Activated CD4-positive, CD25-positive, alpha-beta regulatory T cell treated with anti-CD3 and anti-CD28 coated beads, Interleukin-2, amount 50 U/mL, for 16 hours (primary cell): ENCODE data around the gene KRTAP19-4.
"Not testable (repeated sequence)": the region's sequence is repeated elsewhere in the genome, so short reads cannot be mapped to it uniquely, and the experiment has no call there.

ENCODE experiments used
- DNase-seq: peaks from one replicate; pipeline ENCODE4 v3.0.0-alpha.2; 2020; ENCODE audit warnings: low read depth, low spot score

KRTAP19-4 gene, protein sequence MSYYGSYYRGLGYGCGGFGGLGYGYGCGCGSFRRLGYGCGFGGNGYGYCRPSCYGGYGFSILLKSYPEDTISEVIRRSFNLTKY

DNA sequence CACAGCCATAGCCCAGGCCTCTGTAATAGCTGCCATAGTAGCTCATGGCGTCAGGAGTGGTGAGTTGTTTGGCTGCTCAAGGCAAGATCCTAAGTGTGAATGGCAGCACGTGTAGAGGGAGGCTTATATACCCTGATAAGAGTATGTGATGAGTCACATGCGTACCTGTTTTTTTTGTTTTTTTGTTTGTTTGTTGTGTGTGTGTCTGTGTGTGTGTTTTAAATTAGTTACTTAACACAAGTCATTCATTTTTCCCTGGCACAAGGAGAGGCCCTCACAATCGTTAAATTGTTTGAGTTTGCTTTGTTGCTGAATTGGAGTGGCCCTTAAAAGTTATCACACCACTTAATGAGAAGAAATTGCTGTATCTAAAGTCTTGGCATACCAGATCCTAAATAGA, at the start of gene KRTAP19-4:
KRTAP19-4 (minus strand) TSS at position 101 of the 400 bp plus-strand sequence; CDS start at position 46, 55 bp downstream.
- DNase-seq: no peak

DNA sequence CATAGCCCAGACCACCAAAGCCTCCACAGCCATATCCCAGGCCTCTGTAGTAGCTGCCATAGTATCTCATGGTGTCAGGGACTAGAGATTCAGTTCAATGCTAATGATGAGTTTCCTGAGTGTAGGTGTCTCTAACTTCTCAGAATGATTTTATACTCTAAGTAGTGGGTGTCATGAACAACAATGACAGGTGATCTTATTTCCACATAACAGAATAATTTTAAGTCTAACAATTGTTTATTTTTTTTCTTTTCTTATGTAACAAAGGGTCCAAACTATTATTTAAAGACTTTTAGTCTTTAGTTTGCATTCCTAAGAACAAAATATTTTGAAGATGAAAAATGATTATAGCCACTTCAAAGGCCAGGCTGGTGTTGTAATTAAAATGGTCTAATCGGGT, 44.8 kb upstream of the KRTAP19-4 start, which contains the start of gene KRTAP19-6:
KRTAP19-6 (minus strand) TSS at position 101 of the 400 bp plus-strand sequence; CDS start at position 70, 31 bp downstream.
- no peak for DNase-seq

DNA sequence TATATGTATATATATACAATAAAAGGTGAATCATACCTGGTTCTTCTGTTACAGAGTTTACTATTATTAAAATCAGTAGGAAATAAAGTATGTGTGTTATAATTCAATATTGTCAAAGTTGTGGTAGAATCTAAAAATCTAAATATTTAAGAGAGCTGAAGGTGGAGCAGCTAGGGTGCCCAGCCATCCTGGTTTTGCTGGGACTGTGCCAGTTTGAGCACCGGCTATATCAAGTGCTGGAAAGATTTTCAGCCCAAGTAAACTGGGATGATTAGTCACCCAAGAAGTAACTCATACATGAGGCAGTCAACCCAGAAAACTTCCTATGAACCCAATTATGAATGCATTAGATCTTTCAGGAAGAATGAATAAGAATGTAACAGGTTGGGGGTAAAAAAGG, 21.9 kb upstream of the KRTAP19-4 start:
- no peak for DNase-seq

DNA sequence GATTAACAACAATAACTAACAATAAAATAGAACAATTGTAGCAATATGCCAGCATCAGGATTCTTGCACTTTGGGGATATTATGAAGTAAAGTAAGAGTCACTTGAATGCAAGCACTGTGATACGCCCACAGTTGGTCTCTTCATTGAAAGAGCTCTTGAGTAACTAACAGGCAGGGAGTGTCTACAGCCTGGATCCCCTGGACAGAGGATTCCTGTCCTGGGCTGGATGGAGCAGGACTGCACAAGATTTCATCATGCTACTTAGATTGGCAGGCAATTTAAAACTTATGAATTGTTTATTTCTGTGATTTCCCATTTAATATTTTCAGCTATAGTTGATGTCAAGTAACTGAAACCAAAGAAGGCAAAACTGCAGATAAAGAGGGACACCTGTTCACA, 18.7 kb upstream of the KRTAP19-4 start:
- DNase-seq: no peak

DNA sequence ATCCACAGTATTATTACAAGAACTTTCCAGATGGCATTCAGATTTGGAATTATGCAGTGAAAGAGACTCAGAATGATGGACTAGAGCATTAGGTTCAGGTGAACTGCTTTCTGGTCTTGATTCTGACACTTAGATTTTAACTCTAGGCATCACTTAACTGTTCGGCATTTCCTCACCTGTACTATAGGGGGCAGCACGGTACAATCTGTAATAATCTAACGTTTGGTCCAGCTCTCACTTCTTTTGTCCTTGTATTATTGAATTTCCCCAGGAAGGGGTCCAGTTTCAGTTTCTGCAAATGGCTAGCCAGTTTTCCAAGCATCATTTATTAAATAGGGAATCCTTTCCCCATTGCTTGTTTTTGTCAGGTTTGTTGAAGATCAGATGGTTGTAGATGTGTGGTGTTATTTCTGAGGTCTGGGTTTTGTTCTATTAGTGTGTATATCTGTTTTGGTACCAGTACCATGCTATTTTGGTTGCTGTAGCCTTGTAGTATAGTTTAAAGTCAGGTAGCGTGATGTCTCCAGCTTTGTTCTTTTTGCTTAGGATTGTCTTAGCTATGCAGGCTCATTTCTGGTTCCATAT, 8.7 kb upstream of the KRTAP19-4 start:
- not testable (repeated sequence) for DNase-seq

DNA sequence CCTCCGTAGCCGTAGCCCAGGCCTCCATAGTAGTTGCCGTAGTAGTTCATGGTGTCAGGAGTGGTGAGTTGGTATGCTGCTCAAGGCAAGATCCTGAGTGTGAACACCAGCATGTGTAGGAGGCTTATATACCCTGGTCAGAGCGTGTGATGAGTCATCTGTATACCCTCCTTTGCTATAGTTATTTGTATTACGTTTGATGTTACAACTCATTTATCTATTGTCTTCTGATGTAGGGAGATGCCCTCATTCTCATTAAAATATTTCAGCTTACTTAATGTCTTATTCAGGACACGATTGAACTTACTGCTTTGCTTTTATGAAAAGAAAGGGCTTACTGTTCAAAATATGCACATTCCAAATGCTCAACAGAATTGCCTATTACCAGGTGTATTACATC, 5.1 kb upstream of the KRTAP19-4 start, which contains the start of gene KRTAP19-5:
KRTAP19-5 (minus strand) TSS at position 101 of the 400 bp plus-strand sequence; CDS start at position 50, 51 bp downstream.
- no peak for DNase-seq

DNA sequence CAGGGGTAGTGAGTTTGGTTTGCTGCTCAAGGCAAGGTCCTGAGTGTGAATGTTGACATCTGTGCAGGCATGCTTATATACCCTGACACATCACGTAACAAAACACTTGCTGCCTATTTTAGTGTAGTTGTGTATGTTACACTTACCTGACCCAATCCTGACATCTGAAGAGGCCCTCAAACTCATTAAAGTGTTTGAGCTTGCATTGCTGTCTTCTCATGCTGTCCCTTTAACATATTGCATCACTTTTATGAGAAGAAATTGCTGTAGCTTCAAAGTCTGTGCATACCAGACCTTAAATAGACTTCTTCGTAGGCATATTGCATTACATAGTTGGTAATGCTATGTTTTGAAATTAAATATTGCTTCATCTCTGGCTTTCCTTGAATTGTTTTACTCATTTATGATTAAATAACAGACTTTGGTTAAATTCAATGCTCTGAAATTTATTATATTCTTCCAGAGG, 5.0 kb downstream of the KRTAP19-4 start, which contains the start of gene KRTAP19-3:
KRTAP19-3 (minus strand) TSS at position 51 of the 466 bp plus-strand sequence. CDS start 56 bp downstream, outside the sequence.
- DNase-seq: no peak

DNA sequence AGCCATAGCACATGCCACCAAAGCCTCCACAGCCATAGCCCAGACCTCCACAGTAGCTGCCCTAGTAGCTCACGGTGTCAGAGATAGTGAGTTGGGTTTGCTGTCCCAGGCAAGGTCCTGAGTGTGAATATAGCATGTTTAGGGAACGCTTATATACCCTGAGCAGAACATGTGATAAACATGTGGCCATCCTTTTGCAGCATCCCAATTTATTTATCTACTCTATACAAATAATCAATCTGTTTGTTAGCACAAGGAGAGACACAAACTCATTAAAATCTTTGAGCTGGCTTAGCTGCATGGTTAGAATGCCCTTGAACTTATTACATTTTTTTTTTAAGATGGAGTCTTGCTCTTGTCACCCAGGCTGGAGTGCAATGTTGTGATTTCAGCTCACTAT, 9.6 kb downstream of the KRTAP19-4 start, which contains the start of gene KRTAP19-2:
KRTAP19-2 (minus strand) TSS at position 101 of the 400 bp plus-strand sequence; CDS start at position 13, 88 bp downstream.
- no peak for DNase-seq

DNA sequence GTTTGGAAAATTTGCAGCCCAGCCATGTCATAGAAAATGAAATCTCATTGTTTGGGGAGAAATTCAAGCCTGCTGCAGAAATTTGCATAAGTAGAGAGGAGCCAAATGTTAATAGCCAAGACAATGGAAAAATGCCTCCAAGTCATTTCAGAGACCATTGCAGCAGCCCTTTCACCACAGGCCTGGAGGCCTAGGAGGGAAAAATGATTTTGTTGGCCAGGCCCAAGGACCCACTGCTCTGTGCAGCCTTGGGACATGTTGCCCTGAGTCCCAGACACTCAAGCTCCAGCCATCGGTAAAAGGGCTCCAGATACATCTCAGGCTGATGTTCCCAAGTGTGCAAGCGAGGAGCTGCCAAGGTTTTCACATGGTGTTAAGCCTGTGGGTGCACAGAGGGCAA, 10.8 kb downstream of the KRTAP19-4 start:
- DNase-seq: no peak

DNA sequence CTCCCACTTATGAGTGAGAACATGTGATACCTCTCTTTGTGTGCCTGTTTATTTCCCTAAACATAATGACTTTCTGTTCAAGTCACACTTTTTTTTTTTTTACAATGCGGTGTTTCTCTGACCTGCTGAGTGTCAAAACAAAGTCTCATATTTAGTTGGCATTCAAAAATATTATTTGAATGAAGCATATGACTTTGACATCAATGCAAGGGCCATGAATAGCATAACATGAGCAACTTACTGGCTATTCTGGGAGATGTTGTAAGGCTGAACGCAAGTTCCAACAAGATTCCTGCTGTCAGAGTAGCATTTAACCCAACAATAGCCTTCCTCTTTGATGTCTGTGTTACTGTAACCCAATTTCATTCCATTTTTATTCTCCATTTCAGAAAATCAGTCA, 14.8 kb downstream of the KRTAP19-4 start:
- DNase-seq: no peak

DNA sequence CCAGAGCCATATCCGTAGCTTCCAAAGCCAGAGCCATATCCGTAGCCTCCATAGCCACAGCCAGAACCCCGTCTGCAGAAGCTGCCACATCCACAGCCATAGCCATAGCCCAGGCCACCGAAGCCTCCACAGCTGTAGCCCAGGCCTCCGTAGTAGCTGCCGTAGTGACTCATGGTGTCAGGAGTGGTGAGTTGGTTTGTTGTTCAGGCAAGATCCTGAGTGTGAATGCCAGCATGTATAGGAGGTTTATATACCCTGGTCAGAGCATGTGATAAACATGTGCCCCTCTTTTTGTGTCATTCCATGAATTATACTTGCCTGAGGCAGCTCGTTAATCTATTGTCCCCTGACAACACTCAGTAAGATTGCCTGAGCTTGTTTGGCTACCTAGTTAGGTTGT, 16.8 kb downstream of the KRTAP19-4 start, which contains the start of gene KRTAP19-1:
KRTAP19-1 (minus strand) TSS at position 223 of the 400 bp plus-strand sequence; CDS start at position 173, 50 bp downstream.
- DNase-seq: no peak

DNA sequence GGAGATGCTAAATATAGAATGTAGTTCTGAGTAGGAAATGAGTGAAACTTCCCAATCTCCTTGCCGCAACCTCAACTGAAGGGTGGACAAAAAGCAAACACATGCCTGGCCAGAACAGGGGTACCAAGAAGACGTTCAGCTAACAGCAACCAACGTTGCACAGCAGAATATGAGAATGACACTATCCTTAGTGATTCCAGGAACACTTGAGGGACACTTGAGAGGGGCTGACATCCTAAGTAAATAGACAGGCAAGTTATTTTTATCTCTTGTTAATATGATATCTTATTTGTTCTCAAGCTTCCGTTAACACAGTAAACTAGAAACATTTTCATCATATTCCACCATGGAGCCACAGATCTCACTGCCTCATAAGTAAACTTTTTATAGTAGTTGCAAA, 17.7 kb downstream of the KRTAP19-4 start:
- DNase-seq: no peak

DNA sequence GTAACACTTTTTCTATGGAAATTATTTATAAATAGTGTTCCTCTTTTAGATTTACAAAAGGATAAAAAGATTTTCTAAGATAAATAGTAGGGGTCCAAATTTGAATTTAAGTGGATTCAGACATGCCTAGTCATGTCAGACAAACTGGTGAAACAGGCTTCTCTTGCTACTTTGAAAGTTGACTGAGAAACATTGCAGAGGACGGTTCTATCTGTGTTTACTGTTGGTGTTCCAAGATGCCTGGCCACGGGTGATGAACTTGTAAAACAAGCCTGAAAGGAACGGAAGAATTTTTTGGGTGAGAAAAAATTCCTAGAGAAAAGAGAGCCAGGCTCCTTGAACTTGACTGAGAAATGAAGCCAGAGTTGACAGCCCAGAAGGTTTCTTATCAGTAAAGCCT, 19.0 kb downstream of the KRTAP19-4 start:
- DNase-seq: no peak

DNA sequence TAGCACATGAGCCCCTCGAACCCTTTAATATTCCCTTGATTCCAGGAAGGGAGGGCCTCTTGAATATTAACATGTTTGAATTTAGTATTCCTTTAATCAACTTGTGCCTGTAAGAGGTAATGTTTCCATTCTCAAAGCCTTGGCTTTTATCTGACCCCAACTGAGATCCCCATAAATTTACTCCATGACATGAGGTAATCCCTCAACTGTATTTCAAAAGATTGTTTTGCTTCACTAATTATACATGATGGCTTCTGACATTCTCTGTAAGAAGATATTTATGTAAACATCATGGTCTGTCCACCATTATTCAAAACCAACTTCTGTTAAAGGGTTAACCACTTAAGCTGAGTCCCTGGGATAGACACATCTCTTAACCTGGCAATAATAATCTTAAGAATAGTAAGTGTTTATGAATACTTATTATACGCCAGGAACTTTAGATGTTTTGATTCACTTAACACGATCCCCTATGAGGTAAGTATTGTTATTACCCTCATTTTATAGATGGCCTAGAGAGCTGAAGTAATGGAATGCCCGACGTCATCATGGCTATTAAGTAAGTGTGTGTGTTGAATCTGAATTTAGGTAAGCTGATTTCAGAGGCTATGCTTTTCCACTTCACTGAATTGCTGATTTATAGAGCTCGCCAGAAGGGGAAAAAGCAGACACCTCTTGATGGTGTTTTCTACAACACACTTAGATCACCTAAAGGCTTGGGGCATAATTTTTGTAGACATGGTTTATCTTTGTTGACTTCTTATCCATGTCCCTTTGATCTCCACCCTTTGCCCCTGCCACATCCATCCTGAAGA, 27.9 kb downstream of the KRTAP19-4 start:
- DNase-seq: no peak

DNA sequence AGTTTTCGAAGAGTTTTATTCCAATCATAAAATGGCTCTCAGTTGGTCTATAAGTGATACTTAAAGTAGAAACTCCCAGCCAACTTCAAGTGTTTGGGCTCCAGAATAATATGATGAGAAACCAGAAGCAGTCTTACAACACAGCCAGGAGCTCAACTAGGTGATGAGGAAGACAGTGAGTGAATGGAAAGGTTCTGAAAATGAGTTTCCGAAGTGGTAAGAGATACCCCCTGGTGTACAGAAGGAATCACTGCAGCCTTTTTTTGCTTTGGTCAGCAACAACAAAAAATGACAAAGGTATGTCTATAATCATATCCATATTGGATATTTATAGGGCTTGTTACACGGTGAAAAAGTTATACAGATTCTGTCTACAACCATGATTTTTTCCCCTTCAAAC, 33.3 kb downstream of the KRTAP19-4 start:
- no peak for DNase-seq

DNA sequence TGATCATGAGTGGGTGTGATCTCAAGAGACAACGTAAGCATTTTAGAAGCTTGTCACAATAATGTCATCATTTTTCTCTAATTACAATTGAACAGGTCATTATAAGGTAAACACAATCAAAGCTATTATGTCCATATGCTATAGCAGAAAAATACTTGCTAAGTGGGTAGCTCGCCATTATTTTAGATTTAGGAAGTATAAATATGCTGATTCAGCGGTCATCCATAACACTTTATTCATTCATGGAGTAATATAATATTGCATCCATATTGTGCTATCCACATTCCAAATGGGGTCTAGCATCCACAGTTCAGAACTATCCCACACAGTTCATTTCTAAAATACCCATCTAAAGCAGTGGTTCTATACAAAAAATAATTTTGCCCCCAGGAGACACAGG, 48.5 kb downstream of the KRTAP19-4 start:
- DNase-seq: no peak

DNA sequence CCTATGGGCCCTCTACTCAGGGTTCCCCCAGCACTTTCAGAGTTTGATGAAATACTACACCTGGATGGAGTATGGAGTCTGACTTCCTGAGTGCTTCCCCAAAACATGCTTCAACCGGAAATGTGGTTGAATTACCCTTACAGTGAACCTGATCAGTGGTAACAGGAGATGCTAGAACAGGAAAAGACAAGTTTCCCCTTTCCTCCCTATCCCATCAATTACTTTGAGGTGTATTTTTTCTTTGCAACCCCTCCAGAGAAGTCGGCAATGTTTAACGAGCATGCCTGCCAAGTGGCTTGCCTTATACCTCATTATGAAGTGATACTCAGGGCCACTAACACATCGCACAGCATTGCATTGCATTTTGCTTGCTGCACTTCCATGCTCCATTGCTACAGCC, 49.9 kb downstream of the KRTAP19-4 start:
- DNase-seq: no peak
